ENCODE data around the gene COLEC12. TPM values are rescaled to one million over a fixed set of nuclear protein-coding genes. Genes with fewer than 3 reads are reported as not detected.
"Not testable (repeated sequence)": the region's sequence is repeated elsewhere in the genome, so short reads cannot be mapped to it uniquely, and the experiment has no call there.

COLEC12 gene
- total RNA-seq, 2 experiments from 2014 or later, result not detected

- no peak for DNase-seq
- POLR2A ChIA-PET, result no interaction called here
- intact Hi-C loops (cut with micrococcal nuclease), result no loop called here
- peaks cover 14% of the 10 kb centered on the region for H3K27me3 Mint-ChIP-seq
- H3K9me3 Mint-ChIP-seq, result peaks cover 16% of the 10 kb centered on the region
- H3K27ac Mint-ChIP-seq, result no peak overlapping the region
- no peak overlapping the region for H3K4me3 Mint-ChIP-seq
- no peaks in the 10 kb centered on the region for H3K4me1 Mint-ChIP-seq (ENCODE audit: low read depth)
- no peaks in the 10 kb centered on the region for H3K36me3 Mint-ChIP-seq
- CTCF ChIA-PET, result interaction anchor here (0.8 kb wide), 1 partner anchor 190 kb away, joined by 3 read pairs; no protein-coding TSS in a partner anchor
Measured at GRCh38 chr18:406677-407076, 93.8 kb downstream of the COLEC12 start.

DNA sequence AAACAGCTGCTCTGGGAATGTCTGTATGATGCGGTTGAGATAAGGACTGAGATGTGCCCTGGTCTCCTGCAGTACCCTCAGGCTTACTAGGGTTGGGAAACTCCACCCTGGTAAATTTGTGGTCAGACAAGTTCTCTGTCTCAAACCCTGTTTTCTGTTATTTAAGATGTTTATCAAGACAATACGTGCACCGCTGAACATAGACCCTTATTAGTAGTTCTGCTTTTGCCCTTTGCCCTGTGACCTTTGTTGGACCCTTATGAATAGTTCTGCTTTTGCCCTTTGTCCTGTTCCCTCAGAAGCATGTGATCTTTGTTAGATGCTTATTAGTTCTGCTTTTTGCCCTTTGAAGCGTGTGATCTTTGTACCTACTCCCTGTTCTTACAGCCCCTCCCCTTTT, 95.5 kb downstream of the COLEC12 start:
- CTCF ChIA-PET; POLR2A ChIA-PET; intact Hi-C loops (cut with micrococcal nuclease); H3K36me3 Mint-ChIP-seq; H3K4me3 Mint-ChIP-seq; H3K4me1 Mint-ChIP-seq (ENCODE audit: low read depth); DNase-seq; H3K27ac Mint-ChIP-seq: not testable (repeated sequence)
- H3K9me3 Mint-ChIP-seq, result peaks cover 16% of the 10 kb centered on the region
- H3K27me3 Mint-ChIP-seq, result peaks cover 14% of the 10 kb centered on the region

DNA sequence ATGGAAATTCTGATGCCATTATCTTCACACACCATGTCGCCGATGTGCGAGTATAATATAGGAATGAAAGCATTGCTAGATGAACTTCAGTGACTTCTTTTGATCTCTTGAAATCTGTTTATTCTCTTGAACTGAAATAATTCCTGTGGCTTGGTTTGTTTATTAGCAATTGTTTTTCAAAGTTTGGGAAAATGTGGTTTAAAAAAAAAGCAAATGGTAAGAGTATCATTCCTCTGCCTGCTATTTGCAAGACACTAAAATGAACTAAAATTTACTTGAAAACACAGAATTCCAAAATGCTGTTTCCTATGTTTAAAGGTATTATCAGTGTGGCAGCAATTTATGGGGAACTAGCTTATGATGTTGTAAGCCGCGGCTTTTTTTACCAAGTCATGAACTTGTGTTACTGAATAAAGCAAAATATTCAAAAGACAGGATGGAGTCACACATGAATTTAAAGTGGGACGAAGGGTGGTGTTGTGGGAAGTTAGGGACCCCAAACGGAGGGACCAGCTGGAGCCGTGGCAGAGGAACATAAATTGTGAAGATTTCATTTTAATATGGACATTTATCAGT, 96.4 kb downstream of the COLEC12 start:
- DNase-seq, result no peak
- POLR2A ChIA-PET, result no interaction called here
- intact Hi-C loops (cut with micrococcal nuclease), result no loop called here
- H3K4me3 Mint-ChIP-seq, result no peak overlapping the region
- CTCF ChIA-PET, result no interaction called here
- peaks cover 12% of the 10 kb centered on the region for H3K27me3 Mint-ChIP-seq
- no peaks in the 10 kb centered on the region for H3K36me3 Mint-ChIP-seq
- H3K4me1 Mint-ChIP-seq (ENCODE audit: low read depth), result no peaks in the 10 kb centered on the region
- no peak overlapping the region for H3K27ac Mint-ChIP-seq
- peaks cover 16% of the 10 kb centered on the region for H3K9me3 Mint-ChIP-seq

DNA sequence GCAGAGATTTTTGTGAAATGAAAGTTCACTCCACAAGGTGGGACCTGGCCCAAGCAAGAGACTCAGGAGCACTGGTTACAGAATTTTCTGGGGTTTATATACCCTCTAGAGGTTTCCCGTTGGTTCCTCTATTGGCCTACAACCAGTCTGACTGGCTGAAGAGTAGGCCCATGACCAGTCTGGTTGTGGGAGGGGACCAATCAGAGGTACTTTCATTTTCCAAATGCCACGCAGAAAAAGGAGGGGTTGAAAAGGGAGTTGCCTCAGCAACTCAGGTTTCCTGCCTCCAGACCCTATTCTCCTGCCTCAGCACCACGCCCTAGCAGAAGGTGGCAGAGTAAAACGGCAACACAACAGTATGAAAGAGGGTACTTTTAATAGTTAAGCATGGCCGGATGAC, 98.4 kb downstream of the COLEC12 start:
- intact Hi-C loops (cut with micrococcal nuclease), result no loop called here
- CTCF ChIA-PET, result no interaction called here
- H3K27me3 Mint-ChIP-seq, result peaks cover 13% of the 10 kb centered on the region
- H3K4me1 Mint-ChIP-seq (ENCODE audit: low read depth), result no peaks in the 10 kb centered on the region
- peaks cover 16% of the 10 kb centered on the region for H3K9me3 Mint-ChIP-seq
- DNase-seq, result no peak
- POLR2A ChIA-PET, result no interaction called here
- no peak overlapping the region for H3K4me3 Mint-ChIP-seq
- no peaks in the 10 kb centered on the region for H3K36me3 Mint-ChIP-seq
- no peak overlapping the region for H3K27ac Mint-ChIP-seq

- Mint-ChIP-seq H3K4me1 (ENCODE audit: low read depth) (no peaks in the 10 kb centered on the region), H3K27me3 (peaks cover 10% of the 10 kb centered on the region), H3K4me3 (no peak overlapping the region), H3K27ac (no peak overlapping the region), H3K36me3 (no peaks in the 10 kb centered on the region), H3K9me3 (peaks cover 14% of the 10 kb centered on the region)
- intact Hi-C loops (cut with micrococcal nuclease), result no loop called here
- POLR2A ChIA-PET, result no interaction called here
- CTCF ChIA-PET, result no interaction called here
- DNase-seq, result no peak
Measured at GRCh38 chr18:400456-400855, 100.0 kb downstream of the COLEC12 start.

GRCh38 chr18:399631-400135, 100.8 kb downstream of the COLEC12 start:
- intact Hi-C loops (cut with micrococcal nuclease), result no loop called here
- H3K9me3 Mint-ChIP-seq, result peaks cover 6% of the 10 kb centered on the region
- ChIA-PET CTCF (no interaction called here), POLR2A (no interaction called here)
- H3K27me3 Mint-ChIP-seq, result peaks cover 10% of the 10 kb centered on the region
- H3K4me3 Mint-ChIP-seq, result no peak overlapping the region
- no peak overlapping the region for H3K27ac Mint-ChIP-seq
- H3K4me1 Mint-ChIP-seq (ENCODE audit: low read depth), result no peaks in the 10 kb centered on the region
- no peak for DNase-seq
- H3K36me3 Mint-ChIP-seq, result no peaks in the 10 kb centered on the region

- Mint-ChIP-seq H3K27me3 (peaks cover 10% of the 10 kb centered on the region), H3K27ac (no peak overlapping the region), H3K36me3 (no peaks in the 10 kb centered on the region), H3K4me1 (ENCODE audit: low read depth) (no peaks in the 10 kb centered on the region), H3K4me3 (no peak overlapping the region), H3K9me3 (peaks cover under 1% of the 10 kb centered on the region)
- intact Hi-C loops (cut with micrococcal nuclease), result no loop called here
- POLR2A ChIA-PET, result no interaction called here
- CTCF ChIA-PET, result no interaction called here
- DNase-seq, result no peak
Measured at GRCh38 chr18:398935-399630, 101.4 kb downstream of the COLEC12 start.

DNA sequence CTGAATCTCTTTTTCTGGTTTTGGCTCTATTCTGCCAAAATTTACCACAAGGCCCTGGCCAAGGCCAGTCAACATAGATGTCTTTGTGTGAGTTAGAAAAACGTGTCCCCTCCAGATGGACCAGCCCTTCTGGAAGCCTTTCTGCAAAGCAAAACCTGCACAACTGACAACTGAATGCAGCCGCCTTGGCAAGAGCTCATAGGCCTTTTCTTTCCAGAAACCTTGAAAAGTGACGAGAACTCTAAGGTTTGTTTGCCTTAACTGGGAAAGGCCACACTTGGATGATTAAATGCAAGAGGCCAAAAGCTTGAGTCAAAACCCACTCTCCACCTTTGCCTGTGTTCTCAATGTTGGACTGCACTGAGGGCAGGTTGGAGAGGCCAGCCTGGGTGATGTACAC, 103.9 kb downstream of the COLEC12 start:
- Mint-ChIP-seq H3K27ac (no peak overlapping the region), H3K36me3 (no peaks in the 10 kb centered on the region), H3K4me3 (no peak overlapping the region), H3K9me3 (no peaks in the 10 kb centered on the region), H3K4me1 (ENCODE audit: low read depth) (no peaks in the 10 kb centered on the region), H3K27me3 (peaks cover 11% of the 10 kb centered on the region)
- ChIA-PET CTCF (no interaction called here), POLR2A (no interaction called here)
- intact Hi-C loops (cut with micrococcal nuclease), result no loop called here
- no peak for DNase-seq

- CTCF ChIA-PET, result no interaction called here
Measured at GRCh38 chr18:396251-396555, 104.3 kb downstream of the COLEC12 start.

GRCh38 chr18:395456-396250, 104.8 kb downstream of the COLEC12 start:
- Mint-ChIP-seq H3K27ac (no peak overlapping the region), H3K4me3 (no peak overlapping the region), H3K27me3 (peaks cover 11% of the 10 kb centered on the region), H3K36me3 (no peaks in the 10 kb centered on the region), H3K4me1 (ENCODE audit: low read depth) (no peaks in the 10 kb centered on the region), H3K9me3 (no peaks in the 10 kb centered on the region)
- intact Hi-C loops (cut with micrococcal nuclease), result no loop called here
- ChIA-PET CTCF (no interaction called here), POLR2A (no interaction called here)
- DNase-seq, result no peak

More at GRCh38 chr18:396251-396555, 104.3 kb downstream of the COLEC12 start:
- Mint-ChIP-seq H3K36me3 (no peaks in the 10 kb centered on the region), H3K4me1 (ENCODE audit: low read depth) (no peaks in the 10 kb centered on the region), H3K27me3 (peaks cover 11% of the 10 kb centered on the region), H3K27ac (no peak overlapping the region), H3K9me3 (no peaks in the 10 kb centered on the region), H3K4me3 (no peak overlapping the region)
- POLR2A ChIA-PET, result no interaction called here
- no peak for DNase-seq
- intact Hi-C loops (cut with micrococcal nuclease), result no loop called here

- Mint-ChIP-seq H3K36me3 (no peaks in the 10 kb centered on the region), H3K4me3 (no peak overlapping the region), H3K4me1 (ENCODE audit: low read depth) (no peaks in the 10 kb centered on the region), H3K27ac (no peak overlapping the region), H3K9me3 (no peaks in the 10 kb centered on the region), H3K27me3 (peaks cover 11% of the 10 kb centered on the region)
- intact Hi-C loops (cut with micrococcal nuclease), result no loop called here
- CTCF ChIA-PET, result no interaction called here
- DNase-seq, result no peak
- POLR2A ChIA-PET, result no interaction called here
Measured at GRCh38 chr18:394987-395362, 105.5 kb downstream of the COLEC12 start.

DNA sequence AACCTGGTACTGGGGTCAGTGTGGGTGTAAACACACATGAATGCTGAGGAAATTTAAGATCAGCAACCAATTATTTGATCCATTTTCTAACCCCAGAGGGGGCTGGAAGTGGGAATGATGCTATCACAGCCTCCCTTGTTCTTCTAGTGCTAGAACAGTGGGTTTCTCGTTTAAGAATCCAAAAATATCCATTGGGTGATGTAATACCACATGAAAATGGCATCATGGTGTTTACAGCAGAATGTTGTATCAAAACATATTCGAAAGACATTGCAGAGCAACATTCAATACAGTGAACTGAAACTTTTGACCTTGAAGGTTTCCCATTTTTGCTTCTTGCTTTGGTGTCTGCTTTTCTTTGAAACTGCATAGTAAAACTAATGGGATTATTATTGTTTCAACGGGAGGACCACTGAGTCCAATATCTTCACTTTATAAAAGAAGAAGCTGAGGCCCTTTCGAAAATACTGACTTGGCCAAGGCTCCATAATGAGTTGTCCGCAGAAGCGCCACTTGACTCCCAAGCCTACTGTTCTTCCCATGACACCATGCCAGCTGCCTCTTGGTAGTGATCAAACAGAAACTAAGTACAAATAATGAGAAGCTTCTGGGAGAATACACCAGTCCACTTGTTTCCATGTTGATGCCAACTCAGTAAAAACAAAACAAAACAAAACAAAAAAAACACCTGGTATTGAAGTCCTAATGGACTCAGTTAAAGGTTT, 106.1 kb downstream of the COLEC12 start:
- Mint-ChIP-seq H3K27me3 (peaks cover 11% of the 10 kb centered on the region), H3K36me3 (no peaks in the 10 kb centered on the region), H3K9me3 (no peaks in the 10 kb centered on the region), H3K4me1 (ENCODE audit: low read depth) (no peaks in the 10 kb centered on the region), H3K27ac (no peak overlapping the region), H3K4me3 (no peak overlapping the region)
- ChIA-PET CTCF (no interaction called here), POLR2A (no interaction called here)
- no peak for DNase-seq
- intact Hi-C loops (cut with micrococcal nuclease), result no loop called here
